ENCODE data around the gene OR1K1.

Gene OR1K1

GRCh38 chr9:122800066-122801060, at the start of gene OR1K1:
TSS of gene OR1K1 (plus strand) at chr9:122800123. CDS start at chr9:122800123, 0 bp downstream.
- no peak within 1 kb of the TSS for H3K4me3 ChIP-seq (ENCODE audit: low read depth, low read length)
- TF ChIP-seq CTCF (IDR thresholded peaks at IDR 0.05; ENCODE audit: low read depth, low read length), result no peak

GRCh38 chr9:122754825-122755224, 45.1 kb upstream of the OR1K1 start:
- no peak overlapping the region for H3K4me3 ChIP-seq (ENCODE audit: low read depth, low read length)
- TF ChIP-seq CTCF (IDR thresholded peaks at IDR 0.05; ENCODE audit: low read depth, low read length), result no peak

GRCh38 chr9:122767817-122768216, 32.1 kb upstream of the OR1K1 start:
- H3K4me3 ChIP-seq (ENCODE audit: low read depth, low read length), result no peak overlapping the region
- TF ChIP-seq CTCF (IDR thresholded peaks at IDR 0.05; ENCODE audit: low read depth, low read length), result no peak

GRCh38 chr9:122777052-122777451, 22.9 kb upstream of the OR1K1 start:
- H3K4me3 ChIP-seq (ENCODE audit: low read depth, low read length), result no peak overlapping the region
- no peak for TF ChIP-seq CTCF (IDR thresholded peaks at IDR 0.05; ENCODE audit: low read depth, low read length)

GRCh38 chr9:122777935-122778627, 21.8 kb upstream of the OR1K1 start:
- H3K4me3 ChIP-seq (ENCODE audit: low read depth, low read length), result no peak overlapping the region
- no peak for TF ChIP-seq CTCF (IDR thresholded peaks at IDR 0.05; ENCODE audit: low read depth, low read length)

GRCh38 chr9:122779181-122779580, 20.7 kb upstream of the OR1K1 start:
- no peak for TF ChIP-seq CTCF (IDR thresholded peaks at IDR 0.05; ENCODE audit: low read depth, low read length)
- H3K4me3 ChIP-seq (ENCODE audit: low read depth, low read length), result no peak overlapping the region

GRCh38 chr9:122780026-122780425, 19.9 kb upstream of the OR1K1 start:
- no peak for TF ChIP-seq CTCF (IDR thresholded peaks at IDR 0.05; ENCODE audit: low read depth, low read length)
- H3K4me3 ChIP-seq (ENCODE audit: low read depth, low read length), result no peak overlapping the region
